HepG2 (cell line): ENCODE measurements around the gene PAQR7. TPM values are rescaled to one million over a fixed set of nuclear protein-coding genes. Genes with fewer than 3 reads are reported as not detected.

Experiments used
- ATAC-seq: fragments of 200-7000 bp; cut with Tn5 transposase; 3 replicates; pipeline ENCODE4 v1.9.1; 2020; ENCODE audit warnings: mild to moderate bottlenecking, moderate library complexity
- BruUV-seq: library from RNA; stranded (reverse); fragments of 400-500 nt; replicated peaks from 2 replicates; lab custom pipeline; 2021; lab: Mats Ljungman, UMichigan
- CTCF ChIA-PET: fragments of 300-600 bp; formaldehyde crosslinking; extraction: SDS; loops from one replicate; lab custom pipeline; 2021; ENCODE audit warnings: low total read pairs, inconsistent platforms, low intra/inter-chr PET ratio; lab: Yijun Ruan, JAX
- POLR2A ChIA-PET: fragments of 350-600 bp; sonication (Branson Sonifier 250); formaldehyde crosslinking; loops from one replicate; lab custom pipeline; 2020; ENCODE audit warnings: antibody characterized with exemption, inconsistent platforms; lab: Yijun Ruan, JAX
- DNase-seq: peaks from one replicate; pipeline ENCODE4 v3.0.0-alpha.2; 2015; ENCODE audit warnings: low spot score
- FAIRE-seq: peaks from 3 replicates; lab custom pipeline; 2011; peaks lifted over from hg19 to GRCh38; lab: Jason Lieb, UNC
- H2AFZ ChIP-seq: one replicate; pipeline ENCODE4 v1.6.1; 2011; ENCODE audit warnings: low read length, inconsistent platforms
- H3K27ac ChIP-seq: fragments of 300-600 bp; 3 replicates; pipeline ENCODE4 v1.8.0; 2011; ENCODE audit warnings: mixed run types, mild to moderate bottlenecking, mixed read lengths, low read length, inconsistent platforms; ENCODE audit not compliant: insufficient read depth; ENCODE audit errors: extremely low read length
- H3K27me3 ChIP-seq, 2 experiments: fragments of 200-600 bp in 1 of 2; 2 replicates in 1 of 2; 3 replicates in 1 of 2; pipeline versions ENCODE4 v1.6.0 to v1.8.0; 2011; ENCODE audit warnings: low read length in 2 of 2, mild to moderate bottlenecking in 2 of 2, moderate library complexity in 2 of 2, inconsistent platforms in 1 of 2; ENCODE audit not compliant: insufficient read depth in 2 of 2, control insufficient read depth in 1 of 2
- H3K36me3 ChIP-seq, 2 experiments: fragments of 200-600 bp in 1 of 2; replicated peaks in 1 of 2; 2 replicates in 1 of 2; 3 replicates in 1 of 2; pipeline versions ENCODE4 v1.5.1 to v1.8.0; 2011; ENCODE audit warnings: low read length in 2 of 2, inconsistent platforms in 1 of 2; ENCODE audit not compliant: insufficient read depth in 2 of 2, control insufficient read depth in 1 of 2
- H3K4me1 ChIP-seq: 2 replicates; pipeline ENCODE4 v1.5.1; 2012; ENCODE audit warnings: low read length, inconsistent platforms; ENCODE audit not compliant: insufficient read depth
- H3K4me2 ChIP-seq: 2 replicates; pipeline ENCODE4 v1.6.0; 2011; ENCODE audit warnings: low read depth, low read length, inconsistent platforms
- H3K4me3 ChIP-seq, 3 experiments: fragments of 200-600 bp in 1 of 3; sonication (generic), shearing (Covaris generic) in 1 of 3; replicated peaks in 1 of 3; 2 replicates each; pipeline ENCODE4 v1.5.1; 2011 to 2016; ENCODE audit warnings: low read length in 3 of 3, inconsistent platforms in 2 of 3, low read depth in 2 of 3, mild to moderate bottlenecking in 2 of 3, control low read depth in 1 of 3, mixed read lengths in 1 of 3; ENCODE audit not compliant: insufficient read depth in 1 of 3
- H3K79me2 ChIP-seq: one replicate; pipeline ENCODE4 v1.6.1; 2011; ENCODE audit warnings: low read length, inconsistent platforms; ENCODE audit not compliant: insufficient read depth
- H3K9ac ChIP-seq: 2 replicates; pipeline ENCODE4 v1.6.0; 2011; ENCODE audit warnings: mild to moderate bottlenecking, low read depth, low read length, inconsistent platforms; ENCODE audit not compliant: insufficient read depth
- H3K9me3 ChIP-seq: 2 replicates; pipeline ENCODE4 v1.5.1; 2012; ENCODE audit warnings: mild to moderate bottlenecking, low read length
- H4K20me1 ChIP-seq: 2 replicates; pipeline ENCODE4 v1.6.0; 2011; ENCODE audit warnings: inconsistent platforms, mild to moderate bottlenecking, low read length, moderate library complexity; ENCODE audit not compliant: insufficient read depth
- EHMT2 ChIP-seq: fragments of 200-600 bp; sonication (generic); IDR thresholded peaks from 2 replicates; pipeline ENCODE4 v1.7.0; 2017; ENCODE audit warnings: antibody characterized with exemption, low read depth, low read length, borderline replicate concordance
- ESRRA ChIP-seq: sonication (generic); formaldehyde crosslinking; IDR thresholded peaks from 2 replicates; pipeline ENCODE4 v1.5.1; 2020; ENCODE audit warnings: mild to moderate bottlenecking, low read depth, missing genetic modification reagents
- NRL ChIP-seq: sonication (generic); formaldehyde crosslinking; IDR thresholded peaks from 2 replicates; pipeline ENCODE4 v1.5.0; 2020; ENCODE audit warnings: missing genetic modification reagents, mild to moderate bottlenecking, moderate library complexity, borderline replicate concordance
- SRSF1 ChIP-seq: fragments of 200-400 bp; formaldehyde crosslinking; optimal IDR thresholded peaks from 2 replicates; pipeline ENCODE3; 2017; ENCODE audit warnings: mild to moderate bottlenecking, low read depth, low read length, moderate library complexity
- ZBTB7A ChIP-seq: sonication (generic); formaldehyde crosslinking; IDR thresholded peaks from 2 replicates; pipeline ENCODE4 v1.8.0; 2022; ENCODE audit warnings: mild to moderate bottlenecking, missing genetic modification reagents
- WGBS: methylation state at CpG from one replicate; pipeline ENCODE4 v1.1.6; 2017; ENCODE audit warnings: low lambda C conversion rate; 5-methylcytosine and 5-hydroxymethylcytosine counted together
- in situ Hi-C: cut with HindIII; loops from 2 replicates; pipeline ENCODE4 v1.10.0; 2017; ENCODE audit warnings: low pct_unique_long_range_greater_than_20kb; ENCODE audit not compliant: extremely low pct_ligation_motif_present
- intact Hi-C: fragments of 100-400 bp; cut with micrococcal nuclease; formaldehyde crosslinking; loops from one replicate; pipeline ENCODE4 v1.10.0; 2022; ENCODE audit not compliant: unreplicated experiment
- polyA plus RNA-seq, 8 experiments: library from polyadenylated mRNA; depleted of rRNA in 3 of 8; stranded (reverse) in 7 of 8; unstranded in 1 of 8; fragments of >200 nt; fragmentation: Illumina TruSeq in 4 of 8; extraction: Trizol in 4 of 8; gene quantifications; 2 replicates each; pipeline versions ENCODE4 v1.2.1 to v1.2.3, GENCODE V29; 2011 to 2016; ENCODE audit warnings: low read depth in 4 of 8, missing spikeins in 1 of 8, mixed read lengths in 1 of 8; ENCODE audit not compliant: insufficient read depth in 1 of 8
- total RNA-seq, 5 experiments: library from RNA; depleted of rRNA; stranded (reverse); fragments of >200 nt; fragmentation: Illumina TruSeq; extraction: Trizol; gene quantifications; 2 replicates each; pipeline ENCODE4 v1.2.3, GENCODE V29; 2016; ENCODE audit warnings: low read depth in 1 of 5
- TF ChIP-seq, protein P1 (sequence below): sonication (generic); formaldehyde crosslinking; IDR thresholded peaks from 2 replicates; pipeline ENCODE4 v1.9.0; 2022; ENCODE audit warnings: low read depth, missing genetic modification reagents
- TF ChIP-seq, protein P2 (sequence below): IDR thresholded peaks from 2 replicates; pipeline ENCODE4 v1.6.1; 2012; ENCODE audit warnings: low read length, improper control_type of control experiment
- TF ChIP-seq, protein P3 (sequence below): sonication (generic); formaldehyde crosslinking; IDR thresholded peaks from 2 replicates; pipeline ENCODE4 v1.5.0; 2020; ENCODE audit warnings: mild to moderate bottlenecking, missing genetic modification reagents
- TF ChIP-seq, protein P4 (sequence below): sonication (generic); formaldehyde crosslinking; IDR thresholded peaks from 2 replicates; pipeline ENCODE4 v1.4.0; 2020; ENCODE audit warnings: missing genetic modification reagents
- TF ChIP-seq, protein P5 (sequence below): sonication (generic); formaldehyde crosslinking; IDR thresholded peaks from 2 replicates; pipeline ENCODE4 v1.5.1; 2020; ENCODE audit warnings: mild to moderate bottlenecking, missing genetic modification reagents, moderate library complexity

The PAQR7 gene
- total and polyA plus RNA-seq, 2 of the 13 experiments (the other 11 are each of a cell fraction or from before 2014, with no cell fraction given), result 13.2 to 16.6 TPM

DNA sequence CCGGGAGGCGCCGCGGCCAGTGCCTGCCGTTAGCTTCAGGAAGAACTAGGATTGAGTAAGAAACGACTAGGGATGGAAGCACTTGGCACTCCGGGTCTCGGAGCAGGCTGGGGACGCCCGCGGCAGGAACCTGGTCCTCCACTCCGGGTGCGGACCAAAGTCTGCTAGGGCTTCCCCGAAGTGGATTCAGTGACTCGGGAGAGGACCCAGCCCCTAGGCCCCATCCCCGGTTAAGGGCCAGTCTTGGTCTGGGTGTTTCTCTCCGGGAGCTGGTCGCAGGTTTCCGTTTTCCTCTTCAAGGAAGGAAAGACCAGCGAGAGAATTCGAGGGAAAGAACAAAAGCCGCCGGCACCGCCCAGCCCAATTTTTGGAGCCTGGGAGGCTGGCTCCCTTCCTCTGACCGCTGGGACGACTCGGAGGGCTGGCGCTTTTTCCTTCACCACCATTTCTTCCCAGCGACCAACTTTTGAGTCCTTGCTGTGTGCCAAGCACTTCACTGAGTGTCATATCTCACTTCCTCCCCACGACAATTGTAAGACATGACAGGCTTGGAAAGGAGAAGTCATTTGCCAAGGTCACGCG, 47.6 kb upstream of the PAQR7 start:
- peak; percentile 70 for ATAC-seq
- 7% methylated on average over 26 of the region's 32 CpGs for WGBS
- no peak for DNase-seq
- no peaks in the 10 kb centered on the region for H3K36me3 ChIP-seq
- peak overlapping the region; percentile 73 for H3K4me2 ChIP-seq
- ChIA-PET POLR2A (no interaction called here), CTCF (no interaction called here)
- TF ChIP-seq NRL (CRISPR knock-in tag), result no peak
- no peak for TF ChIP-seq EHMT2
- TF ChIP-seq, protein P1, sequence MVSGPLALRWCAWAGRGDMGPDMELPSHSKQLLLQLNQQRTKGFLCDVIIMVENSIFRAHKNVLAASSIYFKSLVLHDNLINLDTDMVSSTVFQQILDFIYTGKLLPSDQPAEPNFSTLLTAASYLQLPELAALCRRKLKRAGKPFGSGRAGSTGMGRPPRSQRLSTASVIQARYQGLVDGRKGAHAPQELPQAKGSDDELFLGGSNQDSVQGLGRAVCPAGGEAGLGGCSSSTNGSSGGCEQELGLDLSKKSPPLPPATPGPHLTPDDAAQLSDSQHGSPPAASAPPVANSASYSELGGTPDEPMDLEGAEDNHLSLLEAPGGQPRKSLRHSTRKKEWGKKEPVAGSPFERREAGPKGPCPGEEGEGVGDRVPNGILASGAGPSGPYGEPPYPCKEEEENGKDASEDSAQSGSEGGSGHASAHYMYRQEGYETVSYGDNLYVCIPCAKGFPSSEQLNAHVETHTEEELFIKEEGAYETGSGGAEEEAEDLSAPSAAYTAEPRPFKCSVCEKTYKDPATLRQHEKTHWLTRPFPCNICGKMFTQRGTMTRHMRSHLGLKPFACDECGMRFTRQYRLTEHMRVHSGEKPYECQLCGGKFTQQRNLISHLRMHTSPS, result no peak
- TF ChIP-seq, protein P2, sequence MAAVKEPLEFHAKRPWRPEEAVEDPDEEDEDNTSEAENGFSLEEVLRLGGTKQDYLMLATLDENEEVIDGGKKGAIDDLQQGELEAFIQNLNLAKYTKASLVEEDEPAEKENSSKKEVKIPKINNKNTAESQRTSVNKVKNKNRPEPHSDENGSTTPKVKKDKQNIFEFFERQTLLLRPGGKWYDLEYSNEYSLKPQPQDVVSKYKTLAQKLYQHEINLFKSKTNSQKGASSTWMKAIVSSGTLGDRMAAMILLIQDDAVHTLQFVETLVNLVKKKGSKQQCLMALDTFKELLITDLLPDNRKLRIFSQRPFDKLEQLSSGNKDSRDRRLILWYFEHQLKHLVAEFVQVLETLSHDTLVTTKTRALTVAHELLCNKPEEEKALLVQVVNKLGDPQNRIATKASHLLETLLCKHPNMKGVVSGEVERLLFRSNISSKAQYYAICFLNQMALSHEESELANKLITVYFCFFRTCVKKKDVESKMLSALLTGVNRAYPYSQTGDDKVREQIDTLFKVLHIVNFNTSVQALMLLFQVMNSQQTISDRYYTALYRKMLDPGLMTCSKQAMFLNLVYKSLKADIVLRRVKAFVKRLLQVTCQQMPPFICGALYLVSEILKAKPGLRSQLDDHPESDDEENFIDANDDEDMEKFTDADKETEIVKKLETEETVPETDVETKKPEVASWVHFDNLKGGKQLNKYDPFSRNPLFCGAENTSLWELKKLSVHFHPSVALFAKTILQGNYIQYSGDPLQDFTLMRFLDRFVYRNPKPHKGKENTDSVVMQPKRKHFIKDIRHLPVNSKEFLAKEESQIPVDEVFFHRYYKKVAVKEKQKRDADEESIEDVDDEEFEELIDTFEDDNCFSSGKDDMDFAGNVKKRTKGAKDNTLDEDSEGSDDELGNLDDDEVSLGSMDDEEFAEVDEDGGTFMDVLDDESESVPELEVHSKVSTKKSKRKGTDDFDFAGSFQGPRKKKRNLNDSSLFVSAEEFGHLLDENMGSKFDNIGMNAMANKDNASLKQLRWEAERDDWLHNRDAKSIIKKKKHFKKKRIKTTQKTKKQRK, result no peak
- TF ChIP-seq, protein P3, sequence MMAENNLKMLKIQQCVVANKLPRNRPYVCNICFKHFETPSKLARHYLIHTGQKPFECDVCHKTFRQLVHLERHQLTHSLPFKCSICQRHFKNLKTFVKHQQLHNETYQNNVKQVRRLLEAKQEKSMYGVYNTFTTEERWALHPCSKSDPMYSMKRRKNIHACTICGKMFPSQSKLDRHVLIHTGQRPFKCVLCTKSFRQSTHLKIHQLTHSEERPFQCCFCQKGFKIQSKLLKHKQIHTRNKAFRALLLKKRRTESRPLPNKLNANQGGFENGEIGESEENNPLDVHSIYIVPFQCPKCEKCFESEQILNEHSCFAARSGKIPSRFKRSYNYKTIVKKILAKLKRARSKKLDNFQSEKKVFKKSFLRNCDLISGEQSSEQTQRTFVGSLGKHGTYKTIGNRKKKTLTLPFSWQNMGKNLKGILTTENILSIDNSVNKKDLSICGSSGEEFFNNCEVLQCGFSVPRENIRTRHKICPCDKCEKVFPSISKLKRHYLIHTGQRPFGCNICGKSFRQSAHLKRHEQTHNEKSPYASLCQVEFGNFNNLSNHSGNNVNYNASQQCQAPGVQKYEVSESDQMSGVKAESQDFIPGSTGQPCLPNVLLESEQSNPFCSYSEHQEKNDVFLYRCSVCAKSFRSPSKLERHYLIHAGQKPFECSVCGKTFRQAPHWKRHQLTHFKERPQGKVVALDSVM (CRISPR knock-in tag), result peak; percentile 21; the same call in 1 of the 2 replicates
- no peak for TF ChIP-seq ESRRA (CRISPR knock-in tag)
- TF ChIP-seq SRSF1, result peak; percentile 29
- TF ChIP-seq, protein P4, sequence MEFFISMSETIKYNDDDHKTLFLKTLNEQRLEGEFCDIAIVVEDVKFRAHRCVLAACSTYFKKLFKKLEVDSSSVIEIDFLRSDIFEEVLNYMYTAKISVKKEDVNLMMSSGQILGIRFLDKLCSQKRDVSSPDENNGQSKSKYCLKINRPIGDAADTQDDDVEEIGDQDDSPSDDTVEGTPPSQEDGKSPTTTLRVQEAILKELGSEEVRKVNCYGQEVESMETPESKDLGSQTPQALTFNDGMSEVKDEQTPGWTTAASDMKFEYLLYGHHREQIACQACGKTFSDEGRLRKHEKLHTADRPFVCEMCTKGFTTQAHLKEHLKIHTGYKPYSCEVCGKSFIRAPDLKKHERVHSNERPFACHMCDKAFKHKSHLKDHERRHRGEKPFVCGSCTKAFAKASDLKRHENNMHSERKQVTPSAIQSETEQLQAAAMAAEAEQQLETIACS, result no peak
- TF ChIP-seq ZBTB7A (CRISPR knock-in tag), result no peak
- TF ChIP-seq, protein P5, sequence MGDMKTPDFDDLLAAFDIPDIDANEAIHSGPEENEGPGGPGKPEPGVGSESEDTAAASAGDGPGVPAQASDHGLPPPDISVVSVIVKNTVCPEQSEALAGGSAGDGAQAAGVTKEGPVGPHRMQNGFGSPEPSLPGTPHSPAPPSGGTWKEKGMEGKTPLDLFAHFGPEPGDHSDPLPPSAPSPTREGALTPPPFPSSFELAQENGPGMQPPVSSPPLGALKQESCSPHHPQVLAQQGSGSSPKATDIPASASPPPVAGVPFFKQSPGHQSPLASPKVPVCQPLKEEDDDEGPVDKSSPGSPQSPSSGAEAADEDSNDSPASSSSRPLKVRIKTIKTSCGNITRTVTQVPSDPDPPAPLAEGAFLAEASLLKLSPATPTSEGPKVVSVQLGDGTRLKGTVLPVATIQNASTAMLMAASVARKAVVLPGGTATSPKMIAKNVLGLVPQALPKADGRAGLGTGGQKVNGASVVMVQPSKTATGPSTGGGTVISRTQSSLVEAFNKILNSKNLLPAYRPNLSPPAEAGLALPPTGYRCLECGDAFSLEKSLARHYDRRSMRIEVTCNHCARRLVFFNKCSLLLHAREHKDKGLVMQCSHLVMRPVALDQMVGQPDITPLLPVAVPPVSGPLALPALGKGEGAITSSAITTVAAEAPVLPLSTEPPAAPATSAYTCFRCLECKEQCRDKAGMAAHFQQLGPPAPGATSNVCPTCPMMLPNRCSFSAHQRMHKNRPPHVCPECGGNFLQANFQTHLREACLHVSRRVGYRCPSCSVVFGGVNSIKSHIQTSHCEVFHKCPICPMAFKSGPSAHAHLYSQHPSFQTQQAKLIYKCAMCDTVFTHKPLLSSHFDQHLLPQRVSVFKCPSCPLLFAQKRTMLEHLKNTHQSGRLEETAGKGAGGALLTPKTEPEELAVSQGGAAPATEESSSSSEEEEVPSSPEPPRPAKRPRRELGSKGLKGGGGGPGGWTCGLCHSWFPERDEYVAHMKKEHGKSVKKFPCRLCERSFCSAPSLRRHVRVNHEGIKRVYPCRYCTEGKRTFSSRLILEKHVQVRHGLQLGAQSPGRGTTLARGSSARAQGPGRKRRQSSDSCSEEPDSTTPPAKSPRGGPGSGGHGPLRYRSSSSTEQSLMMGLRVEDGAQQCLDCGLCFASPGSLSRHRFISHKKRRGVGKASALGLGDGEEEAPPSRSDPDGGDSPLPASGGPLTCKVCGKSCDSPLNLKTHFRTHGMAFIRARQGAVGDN, result peak; percentile 46; the same call in 1 of the 2 replicates
- H3K9me3 ChIP-seq, result no peaks in the 10 kb centered on the region
- intact Hi-C loops, result no loop called here
- no TSS peak for BruUV-seq
- H3K27me3 ChIP-seq, result peaks cover 10 to 29% of the 10 kb centered on the region in 2 experiments
- no peaks in the 10 kb centered on the region for H3K79me2 ChIP-seq
- no peak overlapping the region for H3K27ac ChIP-seq
- peaks cover 22% of the 10 kb centered on the region for H3K4me1 ChIP-seq
- H2AFZ ChIP-seq, result no peak overlapping the region
- peak overlapping the region; percentile 46 to 74 (median 55) for H3K4me3 ChIP-seq
- 0 out of 2 replicates have a peak overlapping the region, but pooled peaks have one; percentile 28 for H3K9ac ChIP-seq
- H4K20me1 ChIP-seq, result no peaks in the 10 kb centered on the region
- in situ Hi-C loops, result no loop called here
- FAIRE-seq, result no peak
